Mesangial cell (primary cell): ENCODE data around the gene ACTRT2. TPM values are rescaled to one million over a fixed set of nuclear protein-coding genes. Genes with fewer than 3 reads are reported as not detected.

Experiments used
- total RNA-seq: library from RNA; depleted of rRNA; stranded (reverse); fragments of >200 nt; gene quantifications from 2 replicates; pipeline ENCODE4 v1.2.3, GENCODE V29; 2015

Gene ACTRT2
- not detected in 2 replicates for total RNA-seq

DNA sequence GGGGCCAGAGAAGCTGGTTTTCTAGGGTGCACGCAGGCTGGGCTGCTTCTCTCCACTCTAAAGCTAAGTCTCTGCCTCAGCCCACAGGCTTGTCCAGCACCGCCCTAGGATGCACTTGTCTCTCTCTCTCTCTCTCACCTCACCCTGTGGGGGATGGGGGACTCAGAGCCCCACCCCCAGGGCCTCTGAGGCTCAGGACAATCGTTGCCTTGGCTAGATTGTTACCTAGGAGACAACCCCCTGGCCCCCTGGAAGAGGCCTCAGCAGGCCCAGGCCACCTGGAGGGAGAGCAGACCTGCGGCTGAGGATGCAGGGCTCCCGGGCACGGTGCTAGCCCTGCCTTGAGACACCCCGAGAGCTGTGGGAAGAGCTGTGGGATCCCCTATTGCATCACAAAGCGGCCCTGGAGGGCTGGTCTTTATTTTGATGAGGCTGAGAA, at the start of gene ACTRT2:
TSS of gene ACTRT2 (plus strand) at position 235 of the 439 bp plus-strand sequence. CDS start 220 bp downstream, outside the sequence.

DNA sequence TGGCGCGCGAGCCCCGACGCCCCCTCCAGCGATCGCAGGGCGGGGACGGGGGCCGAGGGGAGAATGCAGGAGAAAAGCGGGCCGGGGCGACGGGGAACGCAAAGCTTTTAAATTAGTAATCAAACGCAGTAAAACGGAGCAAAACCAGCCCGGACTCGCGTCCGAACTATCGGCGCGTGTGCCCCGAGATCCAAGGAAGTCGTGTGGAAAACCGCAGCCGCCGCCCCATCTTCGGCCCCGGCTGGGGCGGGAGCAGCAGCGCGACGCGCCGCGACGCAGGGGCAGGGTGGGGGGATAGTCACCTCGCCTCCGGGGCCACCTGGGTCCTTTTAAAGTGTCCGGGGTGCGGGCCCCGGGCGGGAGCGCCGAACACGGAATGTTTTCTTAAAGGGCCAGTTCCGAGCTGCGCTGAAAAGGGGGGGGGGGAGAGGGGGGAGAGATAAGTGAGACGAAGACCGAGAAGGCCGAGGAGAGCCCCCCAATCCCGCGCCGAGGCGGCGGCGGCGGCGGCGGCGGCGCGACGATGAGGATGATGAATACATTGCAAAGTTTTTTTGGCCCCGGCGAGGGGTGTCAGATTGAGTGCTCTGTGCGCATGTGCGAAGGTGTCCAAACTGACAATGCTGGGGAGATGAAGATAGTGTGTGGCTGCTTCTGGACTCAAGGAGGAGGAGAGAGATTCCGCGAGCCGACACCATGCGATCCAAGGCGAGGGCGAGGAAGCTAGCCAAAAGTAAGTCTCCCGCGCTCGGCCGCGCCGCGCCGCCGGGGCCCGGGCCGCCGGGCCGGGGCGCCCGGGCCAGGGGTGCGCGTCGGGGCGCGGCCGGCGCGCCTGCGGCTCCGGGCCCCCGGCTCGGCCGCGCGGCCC, 47.5 kb downstream of the ACTRT2 start, which contains the start of gene PRDM16:
TSS of gene PRDM16 (plus strand) at position 640 of the 868 bp plus-strand sequence. CDS start at position 697, 57 bp downstream.

Other genes with a start within 250 kb of the ACTRT2 start
- gene TTC34, start 219.8 kb upstream of the ACTRT2 start, total RNA-seq, result 0.16 and 0.38 TPM in 2 replicates
- under 0.01 TPM in 1 of 2 replicates, not detected in the other for gene PRDM16, start 47.7 kb downstream of the ACTRT2 start, total RNA-seq